ENCODE measurements around the gene ZFX. TPM values are rescaled to one million over a fixed set of nuclear protein-coding genes. Genes with fewer than 3 reads are reported as not detected.
"Not testable (repeated sequence)": the region's sequence is repeated elsewhere in the genome, so short reads cannot be mapped to it uniquely, and the experiment has no call there.

ZFX gene
- total RNA-seq, 1 donor: 129 TPM

GRCh38 chrX:24147165-24147564, 2.4 kb upstream of the ZFX start:
- Histone ChIP-seq H3K27me3 (ENCODE audit: insufficient read depth, low read length) (no peaks in the 10 kb centered on the region), H3K4me3 (ENCODE audit: low read length) (no peak overlapping the region), H3K9me3 (ENCODE audit: low read depth, low read length) (no peaks in the 10 kb centered on the region), H3K4me1 (ENCODE audit: insufficient read depth, low read length) (peaks cover 29% of the 10 kb centered on the region)

- Histone ChIP-seq H3K4me1 (ENCODE audit: insufficient read depth, low read length) (peaks cover 38% of the 10 kb centered on the region), H3K4me3 (ENCODE audit: low read length) (no peak overlapping the region), H3K9me3 (ENCODE audit: low read depth, low read length) (no peaks in the 10 kb centered on the region), H3K27me3 (ENCODE audit: insufficient read depth, low read length) (no peaks in the 10 kb centered on the region)
Measured at GRCh38 chrX:24148121-24148520, 1.4 kb upstream of the ZFX start.

GRCh38 chrX:24148535-24149350, 786 bp upstream of the ZFX start:
- Histone ChIP-seq H3K27me3 (ENCODE audit: insufficient read depth, low read length) (no peaks in the 10 kb centered on the region), H3K9me3 (ENCODE audit: low read depth, low read length) (no peaks in the 10 kb centered on the region), H3K4me3 (ENCODE audit: low read length) (peak overlapping the region; percentile 76), H3K4me1 (ENCODE audit: insufficient read depth, low read length) (peaks cover 41% of the 10 kb centered on the region)

- Histone ChIP-seq H3K4me3 (ENCODE audit: low read length) (peak overlapping the region; percentile 76), H3K27me3 (ENCODE audit: insufficient read depth, low read length) (no peaks in the 10 kb centered on the region), H3K9me3 (ENCODE audit: low read depth, low read length) (no peaks in the 10 kb centered on the region), H3K4me1 (ENCODE audit: insufficient read depth, low read length) (peaks cover 41% of the 10 kb centered on the region)
Measured at GRCh38 chrX:24150051-24150790, 692 bp downstream of the ZFX start.

GRCh38 chrX:24150898-24151297, 1.4 kb downstream of the ZFX start:
- Histone ChIP-seq H3K4me3 (ENCODE audit: low read length) (peak overlapping the region; percentile 76), H3K4me1 (ENCODE audit: insufficient read depth, low read length) (peaks cover 44% of the 10 kb centered on the region), H3K9me3 (ENCODE audit: low read depth, low read length) (no peaks in the 10 kb centered on the region), H3K27me3 (ENCODE audit: insufficient read depth, low read length) (no peaks in the 10 kb centered on the region)

- Histone ChIP-seq H3K9me3 (ENCODE audit: low read depth, low read length) (no peaks in the 10 kb centered on the region), H3K4me3 (ENCODE audit: low read length) (peak overlapping the region; percentile 76), H3K27me3 (ENCODE audit: insufficient read depth, low read length) (no peaks in the 10 kb centered on the region), H3K4me1 (ENCODE audit: insufficient read depth, low read length) (peaks cover 45% of the 10 kb centered on the region)
Measured at GRCh38 chrX:24151513-24151912, 2.0 kb downstream of the ZFX start.

GRCh38 chrX:24153178-24153795, 3.8 kb downstream of the ZFX start:
- Histone ChIP-seq H3K4me3 (ENCODE audit: low read length) (no peak overlapping the region), H3K9me3 (ENCODE audit: low read depth, low read length) (no peaks in the 10 kb centered on the region), H3K4me1 (ENCODE audit: insufficient read depth, low read length) (peaks cover 35% of the 10 kb centered on the region), H3K27me3 (ENCODE audit: insufficient read depth, low read length) (no peaks in the 10 kb centered on the region)

GRCh38 chrX:24153796-24154189, 4.3 kb downstream of the ZFX start:
- Histone ChIP-seq H3K4me1 (ENCODE audit: insufficient read depth, low read length) (peaks cover 31% of the 10 kb centered on the region), H3K9me3 (ENCODE audit: low read depth, low read length) (no peaks in the 10 kb centered on the region), H3K4me3 (ENCODE audit: low read length) (no peak overlapping the region), H3K27me3 (ENCODE audit: insufficient read depth, low read length) (no peaks in the 10 kb centered on the region)

GRCh38 chrX:24154490-24155034, 5.0 kb downstream of the ZFX start:
- Histone ChIP-seq H3K27me3 (ENCODE audit: insufficient read depth, low read length) (no peaks in the 10 kb centered on the region), H3K4me1 (ENCODE audit: insufficient read depth, low read length) (peaks cover 30% of the 10 kb centered on the region), H3K9me3 (ENCODE audit: low read depth, low read length) (no peaks in the 10 kb centered on the region)

GRCh38 chrX:24155747-24156146, 6.2 kb downstream of the ZFX start:
- not testable (repeated sequence) for H3K9me3 ChIP-seq (ENCODE audit: low read depth, low read length); H3K27me3 ChIP-seq (ENCODE audit: insufficient read depth, low read length); H3K4me3 ChIP-seq (ENCODE audit: low read length)
- H3K4me1 ChIP-seq (ENCODE audit: insufficient read depth, low read length): peaks cover 30% of the 10 kb centered on the region

More at GRCh38 chrX:24154490-24155034, 5.0 kb downstream of the ZFX start:
- H3K4me3 ChIP-seq (ENCODE audit: low read length): no peak overlapping the region

GRCh38 chrX:24156177-24156576, 6.6 kb downstream of the ZFX start:
- H3K27me3 ChIP-seq (ENCODE audit: insufficient read depth, low read length): no peaks in the 10 kb centered on the region
- no peak overlapping the region for H3K4me3 ChIP-seq (ENCODE audit: low read length)
- peaks cover 26% of the 10 kb centered on the region for H3K4me1 ChIP-seq (ENCODE audit: insufficient read depth, low read length)

GRCh38 chrX:24158881-24159280, 9.4 kb downstream of the ZFX start:
- H3K9me3 ChIP-seq (ENCODE audit: low read depth, low read length): no peaks in the 10 kb centered on the region
- H3K27me3 ChIP-seq (ENCODE audit: insufficient read depth, low read length): no peaks in the 10 kb centered on the region
- peaks cover 4% of the 10 kb centered on the region for H3K4me1 ChIP-seq (ENCODE audit: insufficient read depth, low read length)
- no peak overlapping the region for H3K4me3 ChIP-seq (ENCODE audit: low read length)

More at GRCh38 chrX:24156177-24156576, 6.6 kb downstream of the ZFX start:
- H3K9me3 ChIP-seq (ENCODE audit: low read depth, low read length): no peaks in the 10 kb centered on the region

GRCh38 chrX:24166078-24166477, 16.5 kb downstream of the ZFX start:
- Histone ChIP-seq H3K27me3 (ENCODE audit: insufficient read depth, low read length) (no peaks in the 10 kb centered on the region), H3K4me3 (ENCODE audit: low read length) (no peak overlapping the region), H3K4me1 (ENCODE audit: insufficient read depth, low read length) (peaks cover 18% of the 10 kb centered on the region), H3K9me3 (ENCODE audit: low read depth, low read length) (no peaks in the 10 kb centered on the region)

- H3K27me3 ChIP-seq (ENCODE audit: insufficient read depth, low read length): no peaks in the 10 kb centered on the region
- H3K4me3 ChIP-seq (ENCODE audit: low read length): no peak overlapping the region
- H3K9me3 ChIP-seq (ENCODE audit: low read depth, low read length): no peaks in the 10 kb centered on the region
- H3K4me1 ChIP-seq (ENCODE audit: insufficient read depth, low read length): peaks cover 21% of the 10 kb centered on the region
Measured at GRCh38 chrX:24167719-24168472, 18.4 kb downstream of the ZFX start.

Data from mononuclear cell (primary cell).